HG02885 (cell line): ENCODE measurements around the gene TMC5.
"Not testable (repeated sequence)": the region's sequence is repeated elsewhere in the genome, so short reads cannot be mapped to it uniquely, and the experiment has no call there.

Source experiments
- ATAC-seq: cut with Tn5 transposase; IDR thresholded peaks from one replicate; pipeline ENCODE4 v1.9.1; 2021; ENCODE audit warnings: mild to moderate bottlenecking; ENCODE audit not compliant: unreplicated experiment, poor library complexity

Gene TMC5

DNA sequence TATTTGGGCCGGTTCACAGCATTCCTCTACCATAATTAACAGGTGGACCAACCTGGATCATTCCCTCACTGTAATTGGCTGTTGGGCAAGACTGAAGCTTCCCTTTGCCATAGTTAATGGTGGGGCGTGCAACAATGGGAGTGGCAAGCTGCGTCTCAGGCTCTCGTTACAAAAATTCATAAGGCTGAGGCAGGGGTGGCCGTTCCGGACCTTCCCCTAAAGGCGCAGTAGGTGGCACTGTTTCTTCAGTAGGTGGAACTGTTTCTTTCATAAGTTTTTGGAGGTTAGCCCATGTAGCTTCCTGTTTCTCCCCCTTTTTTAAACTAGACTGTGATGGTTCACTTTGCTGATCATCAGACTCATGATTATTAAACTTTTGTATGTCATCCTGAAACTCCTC, 17.0 kb upstream of the TMC5 start:
- no peak for ATAC-seq

DNA sequence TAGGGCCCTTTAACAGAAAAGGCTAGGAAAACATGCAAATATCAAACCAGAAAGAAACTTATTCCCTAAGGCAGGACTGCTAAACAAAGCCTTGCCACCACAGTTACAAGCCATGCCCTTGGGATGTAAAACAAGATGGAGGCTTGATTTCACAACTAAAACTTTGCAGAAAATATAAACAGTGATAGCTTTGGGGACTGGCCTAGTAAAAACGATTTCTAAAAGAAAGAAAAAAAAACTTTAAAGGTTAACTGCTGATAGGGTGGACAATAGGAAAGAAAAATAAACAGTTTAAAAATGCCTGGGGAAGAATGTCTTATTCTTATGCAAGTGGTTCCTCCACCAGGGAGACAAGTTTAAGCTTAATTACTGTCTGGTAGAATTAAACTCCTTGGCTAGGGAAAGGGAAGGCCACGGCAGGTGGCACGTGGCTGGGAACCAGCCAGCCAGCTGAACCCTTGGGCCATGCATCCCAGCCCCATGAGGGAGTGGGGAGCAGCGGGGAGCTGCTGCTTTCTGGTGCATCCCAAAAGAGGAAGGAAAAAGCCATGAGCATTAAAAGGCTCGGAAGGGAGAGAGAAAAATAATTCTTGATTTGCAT, 10.7 kb upstream of the TMC5 start:
- ATAC-seq = no peak

DNA sequence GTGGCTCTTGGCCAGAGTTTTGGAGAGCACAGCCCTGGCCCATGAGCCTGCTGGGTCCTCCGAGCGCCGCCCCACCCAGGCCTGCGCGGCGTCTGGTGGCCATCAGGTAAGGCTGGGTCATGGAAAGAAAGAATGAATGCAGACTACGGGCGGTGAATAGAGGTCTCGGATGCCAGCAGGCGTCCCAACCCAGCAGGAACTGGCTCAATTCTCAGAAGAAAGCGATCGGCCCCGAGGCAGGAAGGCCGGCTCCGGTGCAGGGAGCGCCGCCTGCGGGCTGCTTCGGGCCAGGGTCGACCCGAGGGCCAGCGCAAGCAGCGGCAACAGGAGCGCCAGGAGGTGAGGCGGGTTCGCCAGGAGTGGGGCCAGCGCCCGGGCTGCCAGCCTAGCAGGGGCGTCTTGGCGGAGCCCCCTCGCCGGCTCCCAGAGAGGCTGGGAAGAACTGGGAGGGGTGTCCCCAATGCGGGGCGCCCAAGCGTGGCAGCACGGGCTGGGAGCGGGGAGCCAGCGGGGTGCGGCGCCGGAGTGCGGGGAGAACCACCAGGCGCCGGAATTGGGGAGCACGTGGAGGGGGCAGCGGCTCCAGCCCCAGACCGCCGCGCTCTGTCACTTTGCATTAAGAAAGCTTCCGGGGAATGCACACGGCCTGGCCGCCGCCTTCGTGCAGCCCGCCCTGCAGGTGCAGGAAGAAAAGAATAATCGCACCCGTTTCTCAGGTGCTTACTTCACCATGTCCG, 7.1 kb upstream of the TMC5 start:
- no peak for ATAC-seq

DNA sequence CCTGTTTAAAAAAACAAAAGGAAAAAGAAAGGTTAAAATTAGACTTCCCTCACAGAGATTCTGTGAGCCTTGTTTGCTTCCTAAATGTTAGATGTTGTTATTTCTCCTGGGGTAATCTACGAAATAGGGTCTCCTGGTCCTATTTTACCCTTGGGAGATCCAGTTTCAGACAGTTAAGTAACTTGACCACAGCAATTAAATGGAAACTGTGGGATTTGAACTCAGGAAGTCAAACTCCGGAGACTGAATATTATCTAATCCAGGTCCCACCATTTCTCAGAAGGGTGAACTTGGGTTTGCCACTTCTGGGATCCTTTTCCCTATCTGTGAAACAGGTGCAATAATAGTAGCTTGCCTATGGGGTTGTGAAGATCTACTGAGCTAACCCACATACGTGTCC, 6.4 kb upstream of the TMC5 start:
- no peak for ATAC-seq

DNA sequence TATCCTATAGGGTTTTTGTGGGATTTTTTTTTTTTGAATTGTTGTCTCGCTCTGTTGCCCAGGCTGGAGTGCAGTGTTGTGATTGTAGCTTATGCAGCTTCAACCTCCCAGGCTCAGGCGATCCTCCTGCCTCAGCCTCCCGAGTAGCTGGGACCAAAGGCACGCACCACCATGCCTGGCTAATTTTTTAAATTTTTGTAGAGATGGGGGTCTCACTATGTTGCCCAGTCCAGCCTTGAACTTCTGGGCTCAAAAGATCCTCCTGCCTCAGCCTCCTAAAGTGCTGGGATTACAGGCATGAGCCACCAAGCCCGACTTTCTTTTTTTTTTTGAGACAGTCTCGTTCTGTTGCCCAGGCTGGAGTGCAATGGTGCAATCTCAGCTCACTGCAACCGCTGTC, 5.6 kb upstream of the TMC5 start:
- ATAC-seq = not testable (repeated sequence)

DNA sequence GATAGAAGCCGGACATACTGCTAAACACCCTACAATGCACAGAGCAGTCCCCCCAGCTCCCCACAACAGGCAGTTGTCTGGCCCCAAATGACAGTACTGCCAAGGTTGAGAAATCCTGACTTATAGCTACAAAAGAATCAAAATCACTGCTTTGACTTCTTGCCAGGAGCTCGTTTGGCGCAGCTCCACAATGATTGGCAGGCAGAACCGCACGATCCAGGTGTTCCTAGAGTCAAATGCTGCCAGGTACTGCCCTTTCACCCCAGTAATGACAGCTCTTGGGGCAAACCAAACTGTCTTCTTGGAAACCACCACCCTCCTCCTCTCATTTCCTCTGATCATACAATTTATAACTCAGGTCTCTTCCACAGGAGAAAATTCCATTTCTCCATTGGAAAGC, 2.2 kb upstream of the TMC5 start:
- ATAC-seq = no peak

DNA sequence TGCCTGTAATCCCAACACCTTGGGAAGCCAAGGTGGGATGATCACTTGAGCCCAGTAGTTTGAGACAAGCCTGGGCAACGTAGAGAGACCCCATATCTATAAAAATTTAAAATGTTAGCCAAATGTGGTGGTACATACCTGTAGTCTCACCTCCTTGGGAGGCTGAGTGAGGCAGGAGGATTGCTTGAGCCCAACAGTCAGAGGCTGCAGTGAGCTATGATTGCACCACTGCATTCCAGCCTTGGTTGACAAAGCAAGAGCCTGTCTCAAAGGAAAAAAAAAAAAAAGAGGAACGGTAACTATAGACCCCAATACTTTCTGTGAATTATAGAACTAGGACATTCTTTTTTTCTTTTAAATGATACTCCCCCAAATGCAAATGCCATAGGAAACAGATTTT, 1.8 kb upstream of the TMC5 start:
- no peak for ATAC-seq

DNA sequence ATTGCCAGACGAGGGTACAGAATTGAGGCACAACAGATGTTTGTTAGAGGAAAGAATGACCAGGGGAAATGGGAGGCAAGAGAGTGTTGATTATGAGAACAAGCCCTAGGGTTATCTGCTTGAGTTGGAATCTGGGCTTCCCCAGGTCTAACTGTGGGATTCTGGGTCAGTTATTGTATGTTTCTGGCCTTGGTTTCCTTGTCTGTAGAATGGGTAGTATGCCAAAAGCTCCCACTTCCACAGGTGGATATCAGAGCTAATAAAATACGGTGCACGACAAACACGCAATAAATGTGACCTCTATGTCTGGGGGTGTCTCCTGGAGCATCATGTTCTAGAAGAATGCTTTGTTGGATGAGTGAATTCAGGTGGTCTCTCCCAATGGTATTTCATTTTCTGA, 517 bp downstream of the TMC5 start:
- ATAC-seq = no peak

DNA sequence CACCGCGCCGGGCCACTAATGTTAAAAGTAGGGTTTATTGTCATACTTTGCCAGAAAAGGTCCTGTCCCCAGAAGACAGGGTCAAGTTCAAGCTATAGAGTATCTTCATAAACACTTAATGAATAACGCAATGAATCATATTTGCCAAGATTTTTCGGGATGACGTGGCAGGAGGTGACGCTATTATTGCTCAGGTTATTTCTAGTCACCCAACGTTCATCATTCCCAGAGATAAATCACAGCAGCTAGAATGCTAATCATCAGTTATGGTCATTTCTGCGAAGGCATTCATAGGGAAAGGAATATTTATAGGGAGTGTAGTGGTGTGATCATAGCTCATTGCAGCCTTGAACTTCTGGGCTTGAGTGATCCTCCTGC, 2.0 kb downstream of the TMC5 start:
- ATAC-seq = no peak

DNA sequence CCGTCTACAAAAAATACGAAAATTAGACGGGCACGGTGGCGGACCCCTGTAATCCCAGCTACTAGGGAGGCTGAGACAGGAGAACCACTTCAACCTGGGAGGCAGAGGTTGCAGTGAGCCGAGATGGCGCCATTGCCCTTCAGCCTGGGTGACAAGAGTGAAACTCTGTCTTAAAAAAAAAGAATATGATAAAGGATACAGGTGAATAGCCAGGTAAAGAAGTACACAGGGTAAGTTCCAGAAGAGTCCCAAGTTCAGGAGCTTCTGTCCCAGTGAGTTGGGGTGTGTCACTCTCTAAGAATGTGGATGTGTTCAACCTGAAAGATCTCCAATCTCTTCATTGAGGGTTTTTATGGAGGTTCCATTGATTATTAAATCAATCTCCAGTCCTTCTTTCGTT, 6.8 kb downstream of the TMC5 start:
- no peak for ATAC-seq

DNA sequence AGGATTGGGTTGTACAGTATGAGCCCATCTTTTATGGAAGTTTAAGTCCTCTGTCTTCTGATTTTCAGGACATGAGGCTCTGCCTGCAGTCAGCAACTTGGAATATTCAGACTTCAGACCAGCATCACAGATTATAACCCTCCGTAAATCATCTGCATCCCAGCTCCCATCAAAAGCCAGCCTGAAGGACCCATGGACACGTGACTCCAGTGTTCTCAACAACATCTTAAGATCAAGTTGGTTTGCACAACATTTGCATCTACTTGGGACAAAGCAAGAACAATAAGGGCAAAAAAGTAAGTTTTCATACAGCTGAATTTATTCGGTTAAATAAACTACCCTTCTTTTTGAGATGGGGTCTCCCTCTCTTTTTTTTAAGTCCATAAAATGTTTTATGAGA, 12.7 kb downstream of the TMC5 start:
- no peak for ATAC-seq

DNA sequence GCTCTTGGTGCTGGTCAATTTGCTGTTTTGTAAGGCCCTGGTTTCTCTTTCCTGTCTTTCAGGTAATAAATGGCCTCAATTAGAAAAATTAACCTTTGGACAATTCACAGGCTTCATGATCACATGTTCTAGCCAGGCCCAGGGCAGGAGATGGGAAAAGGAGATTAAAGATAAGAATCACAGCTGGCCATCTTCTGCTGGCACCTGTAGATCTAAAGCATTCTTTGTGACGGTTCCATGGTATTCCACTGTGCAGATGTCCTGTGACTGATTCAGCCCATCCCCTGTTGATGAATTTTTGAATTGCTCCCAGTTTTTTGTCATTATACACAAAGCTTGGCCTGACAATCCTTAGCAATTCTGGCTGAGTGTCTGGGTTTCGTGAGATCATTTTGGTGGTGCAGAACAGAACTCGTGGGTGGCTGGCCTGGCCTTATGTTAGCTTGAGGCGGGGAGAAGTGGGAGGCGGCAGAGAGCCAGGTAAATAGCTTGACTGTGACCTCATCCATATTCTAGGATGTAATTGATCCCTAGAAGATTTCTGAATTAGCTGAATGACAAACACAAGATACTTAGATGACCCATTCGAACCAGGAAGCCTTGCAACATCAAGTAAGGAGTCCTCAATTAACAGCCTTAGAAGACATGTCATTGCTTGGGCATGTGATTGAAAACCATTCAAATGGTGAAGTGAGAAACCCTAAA, 14.1 kb downstream of the TMC5 start:
- no peak for ATAC-seq

DNA sequence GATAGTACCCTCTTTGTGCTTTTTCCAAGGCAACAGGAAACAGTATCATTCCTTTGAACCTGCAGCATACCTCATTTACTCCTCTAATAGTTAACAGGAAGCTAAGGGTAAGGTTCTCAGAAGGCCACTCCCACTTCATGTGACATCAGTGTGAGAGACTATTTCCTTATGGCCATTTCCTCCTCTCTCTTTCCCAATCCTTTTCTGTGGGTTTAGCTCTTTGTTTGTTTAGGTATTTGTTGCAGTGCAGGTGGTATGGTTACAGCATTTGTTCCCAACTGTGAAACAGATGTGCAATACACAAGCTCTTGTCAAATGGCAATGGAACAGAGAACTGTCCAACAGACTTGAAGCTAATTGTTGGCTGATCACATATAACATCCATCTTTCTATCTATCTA, 14.7 kb downstream of the TMC5 start:
- no peak for ATAC-seq

DNA sequence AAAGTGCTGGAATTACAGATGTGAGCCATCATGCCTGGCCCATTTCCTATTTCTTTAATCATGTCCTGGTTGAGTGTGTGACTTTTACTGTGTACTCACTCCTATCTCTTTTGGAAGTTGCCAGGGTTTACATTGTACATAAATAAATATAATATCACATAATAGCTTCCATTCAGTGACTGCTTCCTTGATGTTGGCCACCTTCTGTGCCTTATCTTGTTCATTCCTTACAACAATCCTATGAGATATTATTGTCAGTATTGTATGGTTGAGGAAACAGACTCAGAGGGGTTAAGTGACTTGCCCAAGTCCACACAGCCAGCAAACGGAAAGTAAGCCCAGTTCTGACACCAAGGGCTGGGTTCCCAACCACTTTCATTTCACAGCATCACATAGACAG, 16.9 kb downstream of the TMC5 start:
- no peak for ATAC-seq

DNA sequence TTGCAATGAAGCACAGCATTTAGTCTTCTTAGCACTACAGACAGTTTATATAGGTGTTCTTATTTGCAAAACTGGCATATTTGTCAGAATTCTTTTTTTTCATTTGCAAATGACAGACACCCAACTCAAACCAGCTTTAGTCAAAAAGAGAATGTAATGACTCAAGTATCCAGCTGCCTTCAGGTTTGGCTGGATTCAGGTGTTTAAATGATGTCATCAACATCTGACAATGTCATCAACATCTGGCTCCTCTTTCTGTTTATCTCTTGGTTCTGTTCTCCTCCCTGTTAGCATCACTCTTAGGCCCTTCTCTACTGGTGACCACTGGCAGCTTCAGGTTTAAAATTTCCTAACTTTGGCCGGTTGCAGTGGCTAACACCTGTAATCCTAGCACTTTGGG, 18.9 kb downstream of the TMC5 start:
- ATAC-seq = no peak

DNA sequence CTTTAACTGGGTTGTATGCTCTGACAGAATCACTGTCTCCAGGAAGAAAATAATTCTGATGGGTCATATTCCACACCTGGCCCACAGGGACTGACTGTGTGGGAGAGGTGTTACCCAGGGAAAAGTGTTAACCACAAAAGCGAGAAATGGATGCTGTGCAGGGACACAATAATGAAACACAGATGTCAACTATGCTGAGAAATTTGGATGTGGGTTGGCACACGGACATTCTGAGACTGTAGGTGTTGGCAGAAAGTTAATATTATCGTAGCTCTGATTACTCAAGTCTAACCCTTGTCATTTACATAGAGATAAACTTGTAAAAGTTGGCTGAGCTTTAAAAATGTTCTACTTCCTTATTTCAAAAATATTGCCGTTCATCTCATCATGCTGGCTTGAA, 19.6 kb downstream of the TMC5 start:
- ATAC-seq = no peak

DNA sequence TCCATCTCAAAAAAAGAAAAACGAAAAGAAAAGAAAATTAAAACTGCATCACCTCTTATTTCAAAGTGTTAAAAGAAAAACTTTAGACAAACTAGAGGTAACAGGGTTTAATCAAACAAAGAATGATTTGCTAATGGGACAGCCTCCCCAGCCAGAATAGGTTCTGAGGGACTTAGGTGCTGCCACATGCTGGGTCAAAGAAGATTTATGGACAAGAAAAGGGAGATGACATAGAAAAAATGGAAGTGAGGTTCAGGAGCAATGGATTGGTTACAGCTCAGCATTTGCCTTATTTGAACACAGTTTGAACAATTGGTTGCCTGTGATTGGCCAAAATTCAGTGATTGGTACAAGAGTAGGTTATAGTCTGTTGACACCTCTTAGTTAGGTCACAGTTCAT, 21.1 kb downstream of the TMC5 start:
- no peak for ATAC-seq

DNA sequence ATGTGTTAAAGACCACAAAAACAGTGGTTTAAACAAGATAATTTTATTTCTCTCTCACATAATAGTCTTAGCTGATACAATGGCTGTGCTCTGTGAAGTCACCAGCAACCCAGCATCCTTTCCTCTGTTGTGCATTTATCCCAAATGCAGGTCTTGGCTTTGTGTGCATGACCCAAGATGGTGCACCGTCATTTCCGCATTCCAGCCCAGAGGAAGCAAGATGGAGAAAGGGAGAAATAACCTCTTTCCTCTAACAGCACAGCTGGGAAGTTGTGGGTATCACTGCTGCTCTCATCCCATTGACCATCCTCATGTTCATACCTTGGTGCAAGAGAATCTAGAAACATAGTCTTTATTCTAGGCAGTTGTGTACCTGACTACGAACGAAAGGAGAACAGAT, 21.8 kb downstream of the TMC5 start:
- ATAC-seq = no peak

DNA sequence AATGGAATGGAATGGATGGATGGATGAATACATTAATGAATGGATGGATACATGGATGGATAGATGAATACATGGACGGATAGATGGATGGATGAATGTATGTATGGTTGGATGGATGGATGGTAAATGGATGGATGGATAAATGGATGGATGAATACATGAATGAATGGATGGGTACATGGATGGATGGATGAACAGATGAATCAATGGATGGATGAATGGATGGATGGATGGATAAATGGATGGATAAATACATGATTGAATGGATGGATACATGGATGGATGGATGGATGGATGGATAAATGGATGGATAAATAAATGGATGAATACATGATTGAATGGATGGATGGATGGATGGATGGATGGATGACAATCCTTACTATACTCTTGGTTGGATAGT, 26.0 kb downstream of the TMC5 start:
- no peak for ATAC-seq

DNA sequence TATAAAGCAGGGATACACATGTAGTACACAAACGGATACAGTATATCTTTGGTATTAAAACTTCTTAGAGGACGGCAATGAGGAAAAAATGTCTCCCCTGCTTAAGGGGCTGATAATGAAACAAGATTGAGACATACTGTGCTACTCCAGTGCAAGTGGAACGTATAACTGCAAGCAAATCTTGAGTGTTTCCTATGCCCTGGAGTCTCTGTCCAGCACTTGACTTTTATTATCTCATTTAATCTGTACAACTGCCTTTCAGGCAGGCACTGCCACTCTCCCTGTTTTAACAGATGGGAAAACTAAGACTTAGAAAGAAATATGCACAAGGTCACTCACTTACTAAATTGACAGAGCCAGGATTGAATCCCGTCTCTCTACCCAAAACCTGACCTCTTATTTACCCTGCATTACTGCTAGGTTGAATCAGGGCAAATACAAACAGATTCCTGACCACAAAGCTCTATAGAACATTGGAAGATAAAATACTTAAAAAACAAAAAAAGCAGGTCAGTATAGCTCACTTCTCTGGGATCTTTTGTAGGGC, 28.7 kb downstream of the TMC5 start:
- ATAC-seq = no peak

DNA sequence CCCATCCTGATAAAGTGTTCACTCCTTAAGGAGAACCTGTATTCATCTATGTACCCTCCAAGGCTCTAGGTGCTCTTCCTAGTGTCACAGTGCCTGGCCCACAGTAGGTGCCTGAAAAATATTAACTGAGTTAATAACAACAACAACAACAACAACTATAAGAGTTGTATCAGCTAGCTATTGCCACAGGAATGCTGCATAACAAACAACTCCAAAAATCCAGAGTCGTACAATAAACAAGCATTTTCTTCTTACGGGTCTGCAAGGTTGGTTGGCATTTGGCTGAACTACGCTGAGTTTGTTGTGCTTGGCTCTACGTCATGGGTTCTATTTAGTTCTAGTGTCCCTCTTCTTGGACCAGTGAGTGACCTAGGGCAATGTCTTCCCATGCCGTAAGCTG, 29.2 kb downstream of the TMC5 start:
- ATAC-seq = no peak

DNA sequence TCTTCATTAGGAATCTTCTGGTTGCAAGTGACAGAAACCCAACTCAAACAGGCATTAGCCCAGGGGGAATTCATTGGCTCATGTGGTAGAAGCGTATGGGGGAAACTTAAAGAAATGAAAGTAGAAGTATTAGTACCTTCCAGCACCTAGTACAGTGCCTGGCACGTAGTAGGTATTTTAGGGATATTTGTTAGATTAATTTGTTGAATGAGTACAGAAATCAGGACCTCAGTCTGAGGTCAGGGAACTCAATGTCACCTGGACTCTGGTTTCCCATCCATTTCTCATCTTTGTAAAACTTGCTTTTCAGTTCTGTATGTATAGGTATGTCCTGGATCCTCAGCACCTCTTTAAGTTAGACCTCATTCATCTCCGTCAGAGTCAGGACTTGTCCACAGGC, 32.5 kb downstream of the TMC5 start:
- no peak for ATAC-seq
